Right lobe of liver (tissue), 6 donors: Measurements from ENCODE around the gene ITSN1. TPM values are rescaled to one million over a fixed set of nuclear protein-coding genes. Genes with fewer than 3 reads are reported as not detected.

Experiments
- ATAC-seq, 4 donors: fragments of 200-7000 bp; cut with Tn5 transposase; one replicate each; pipeline ENCODE4 v1.9.1; 2020; ENCODE audit warnings: mild to moderate bottlenecking in 4 of 4, moderate library complexity in 4 of 4
- DNase-seq, 3 donors: peaks; one replicate each; pipeline ENCODE4 v3.0.0-alpha.2; 2020
- H3K27ac ChIP-seq, 3 donors: fragments of 200-600 bp; one replicate each; pipeline ENCODE4 v1.8.0; 2022
- H3K27me3 ChIP-seq, 2 donors: fragments of 200-600 bp; one replicate each; pipeline ENCODE4 v1.8.0; 2022
- H3K36me3 ChIP-seq, 4 donors: fragments of 200-600 bp; sonication (generic) in 1 of 4; one replicate each; pipeline versions ENCODE4 v1.5.1 to v1.8.0; 2017 to 2022; ENCODE audit warnings: control low read depth in 1 of 4
- H3K4me1 ChIP-seq, 4 donors: fragments of 200-600 bp; sonication (generic) in 1 of 4; one replicate each; pipeline versions ENCODE4 v1.5.1 to v1.8.0; 2017 to 2022; ENCODE audit warnings: control low read depth in 1 of 4
- H3K4me3 ChIP-seq, 3 donors: fragments of 200-600 bp; one replicate each; pipeline ENCODE4 v1.8.0; 2022
- H3K9me3 ChIP-seq, 4 donors: fragments of 200-600 bp; sonication (generic) in 1 of 4; one replicate each; pipeline versions ENCODE4 v1.5.1 to v1.8.0; 2017 to 2022; ENCODE audit warnings: control low read depth in 1 of 4
- CTCF ChIP-seq, 4 donors: fragments of 200-600 bp in 3 of 4; fragments of 450-650 bp in 1 of 4; IDR thresholded peaks; one replicate each; pipeline versions ENCODE4 v1.5.1 to v1.8.0; 2016 to 2022; ENCODE audit warnings: antibody characterized with exemption in 4 of 4, mild to moderate bottlenecking in 2 of 4
- POLR2A ChIP-seq: fragments of 450-650 bp; IDR thresholded peaks from one replicate; pipeline ENCODE4 v1.6.1; 2017; ENCODE audit warnings: antibody characterized with exemption, mild to moderate bottlenecking
- WGBS: methylation state at CpG from one replicate; pipeline ENCODE4 v1.1.6; 2018; ENCODE audit warnings: low coverage, low lambda C conversion rate; ENCODE audit not compliant: insufficient coverage; ENCODE audit errors: missing lambda C conversion rate; 5-methylcytosine and 5-hydroxymethylcytosine counted together
- intact Hi-C, 2 donors: fragments of 100-400 bp; cut with DNase I; formaldehyde crosslinking; loops; one replicate each; pipeline versions ENCODE4 v1.11.2 to v1.14.1; 2022
- total RNA-seq, 6 experiments: library from RNA; depleted of rRNA in 2 of 6; stranded (reverse); fragments of >200 nt in 2 of 6; fragmentation: NEBNext Ultra II Directional in 3 of 6; extraction: Animal tissue kit (Norgen Biotek cat#: 25700) in 3 of 6; gene quantifications; one replicate each; pipeline versions ENCODE4 v1.1.0 to v1.2.4, GENCODE V29; 2016 to 2023
- donor health status: DM: no; HTN: yes; CAD: no.
- donor health status: DM: no; HTN: no; CAD: no.
- donor health status: DM: no; HTN: no; CAD: no.
- donor health status: DM: no; HTN: yes; CAD: no.
- donor health status: DM: no; HTN: yes; CAD: no.

ITSN1 gene
- total RNA-seq, 6 experiments from 2014 or later: 27.8 to 63.1 (median 33.8) TPM

GRCh38 chr21:33948951-33949444, 306.7 kb downstream of the ITSN1 start:
- TF ChIP-seq POLR2A: no peak
- TF ChIP-seq CTCF (IDR thresholded peaks at IDR 0.05): no peak
- ATAC-seq: no peak
- Histone ChIP-seq H3K9me3 (no peaks in the 10 kb centered on the region), H3K4me3 (no peak overlapping the region), H3K36me3 (no peaks in the 10 kb centered on the region), H3K27me3 (no peaks in the 10 kb centered on the region), H3K4me1 (no peaks in the 10 kb centered on the region), H3K27ac (no peak overlapping the region)
- 71% methylated on average over 7 of the region's 9 CpGs for WGBS
- intact Hi-C loops: no loop called here
- no peak for DNase-seq

Other genes with a start within 250 kb of the ITSN1 start
- gene IFNGR2, start 239.1 kb upstream of the ITSN1 start, total RNA-seq: 10 to 100 TPM; 16.0 to 39.1 (median 27.8) TPM
- 10 to 100 TPM; 13.0 to 35.4 (median 20.2) TPM for gene TMEM50B, start 162.5 kb upstream of the ITSN1 start, total RNA-seq
- 1 to 10 TPM; 1.7 to 2.7 (median 1.9) TPM for gene DNAJC28, start 150.8 kb upstream of the ITSN1 start, total RNA-seq
- gene GART, start 100.4 kb upstream of the ITSN1 start, total RNA-seq: 10 to 100 TPM; 23.0 to 93.5 (median 39.3) TPM
- 100 to 1,000 TPM in 4 of 6 experiments, 10 to 100 TPM in 2; 86.7 to 212 (median 113) TPM for gene SON, start 99.5 kb upstream of the ITSN1 start, total RNA-seq
- gene DONSON, start 53.8 kb upstream of the ITSN1 start, total RNA-seq: 10 to 100 TPM in 2 of 6 experiments, 1 to 10 TPM in 4; 6.0 to 13.7 (median 8.4) TPM
- 10 to 100 TPM in 4 of 6 experiments, 1 to 10 TPM in 2; 9.7 to 16.3 (median 13.2) TPM for gene CRYZL1, start 760 bp upstream of the ITSN1 start, total RNA-seq